CD4-positive, alpha-beta T cell (primary cell): ENCODE measurements around the gene SHANK2. TPM values are rescaled to one million over a fixed set of nuclear protein-coding genes. Genes with fewer than 3 reads are reported as not detected.

ENCODE experiments used
- ATAC-seq: fragments of 200-7000 bp; cut with Tn5 transposase; one replicate; pipeline ENCODE4 v1.10.0; 2022; ENCODE audit warnings: mild to moderate bottlenecking; ENCODE audit not compliant: poor library complexity
- CTCF ChIA-PET: fragments of 350-600 bp; sonication (Branson Sonifier 250); formaldehyde crosslinking; loops from one replicate; lab custom pipeline; 2021; ENCODE audit warnings: antibody characterized with exemption, inconsistent platforms; lab: Charles Lee
- POLR2A ChIA-PET: fragments of 350-600 bp; sonication (Branson Sonifier 250); formaldehyde crosslinking; loops from one replicate; lab custom pipeline; 2021; ENCODE audit warnings: antibody characterized with exemption, inconsistent platforms; lab: Charles Lee
- DNase-seq, 14 experiments: peaks; one replicate each; pipeline ENCODE4 v3.0.0-alpha.2; 2013 to 2020; ENCODE audit warnings: mixed read lengths in 2 of 14
- H3K27ac ChIP-seq, 2 donors: one replicate each; pipeline versions ENCODE4 v1.5.1 to v1.7.0; 2013; ENCODE audit warnings: low read length in 2 of 2, low read depth in 1 of 2, mild to moderate bottlenecking in 1 of 2
- H3K27me3 ChIP-seq, 2 experiments: 1 replicate in 1 of 2; 2 replicates in 1 of 2; pipeline versions ENCODE4 v1.6.1 to v1.7.0; 2013; ENCODE audit warnings: low read length in 2 of 2, control low read depth in 1 of 2, mild to moderate bottlenecking in 1 of 2, moderate library complexity in 1 of 2; ENCODE audit not compliant: insufficient read depth in 2 of 2, control insufficient read depth in 1 of 2
- H3K36me3 ChIP-seq: one replicate; pipeline ENCODE4 v1.6.1; 2013; ENCODE audit warnings: low read length, control low read depth; ENCODE audit not compliant: insufficient read depth
- H3K4me1 ChIP-seq: one replicate; pipeline ENCODE4 v1.6.1; 2013; ENCODE audit warnings: low read length, control low read depth; ENCODE audit not compliant: insufficient read depth
- H3K4me3 ChIP-seq: one replicate; pipeline ENCODE4 v1.5.1; 2013; ENCODE audit warnings: mild to moderate bottlenecking, low read length, moderate library complexity
- H3K9me3 ChIP-seq, 2 experiments: 1 replicate in 1 of 2; 2 replicates in 1 of 2; pipeline versions ENCODE4 v1.6.1 to v1.7.0; 2013; ENCODE audit warnings: low read length in 2 of 2, mild to moderate bottlenecking in 2 of 2, control low read depth in 1 of 2, moderate library complexity in 1 of 2; ENCODE audit not compliant: control insufficient read depth in 1 of 2, insufficient read depth in 1 of 2
- H3K27ac Mint-ChIP-seq: one replicate; pipeline ENCODE4 v1.8.0; 2020; ENCODE audit warnings: mixed read lengths
- H3K27me3 Mint-ChIP-seq: one replicate; pipeline ENCODE4 v1.8.0; 2021; ENCODE audit warnings: mixed read lengths
- H3K36me3 Mint-ChIP-seq: one replicate; pipeline ENCODE4 v1.8.0; 2021; ENCODE audit warnings: low read depth, mixed read lengths
- H3K4me1 Mint-ChIP-seq: one replicate; pipeline ENCODE4 v1.8.0; 2021; ENCODE audit warnings: low read depth, mixed read lengths
- H3K4me3 Mint-ChIP-seq: one replicate; pipeline ENCODE4 v1.8.0; 2020; ENCODE audit warnings: mild to moderate bottlenecking, mixed read lengths
- H3K9me3 Mint-ChIP-seq: one replicate; pipeline ENCODE4 v1.8.0; 2020; ENCODE audit warnings: mixed read lengths
- intact Hi-C, 2 experiments: fragments of 100-400 bp; cut with DNase I in 1 of 2; cut with micrococcal nuclease in 1 of 2; formaldehyde crosslinking; loops; one replicate each; pipeline versions ENCODE4 v1.15.1 to v1.9.0; 2023 to 2025; cut with DNase I, micrococcal nuclease
- total RNA-seq, 174 experiments: library from RNA in 2 of 174; stranded (reverse) in 2 of 174; gene quantifications; one replicate each; pipeline ENCODE4 v1.2.3 and lab custom pipeline; 2021 to 2026
- TF ChIP-seq, protein P1 (sequence below): fragments of 200-600 bp; IDR thresholded peaks from one replicate; pipeline ENCODE4 v1.8.0; 2022; ENCODE audit warnings: antibody characterized with exemption, mild to moderate bottlenecking

Gene SHANK2
- total RNA-seq, 2 experiments from 2014 or later, result not detected

DNA sequence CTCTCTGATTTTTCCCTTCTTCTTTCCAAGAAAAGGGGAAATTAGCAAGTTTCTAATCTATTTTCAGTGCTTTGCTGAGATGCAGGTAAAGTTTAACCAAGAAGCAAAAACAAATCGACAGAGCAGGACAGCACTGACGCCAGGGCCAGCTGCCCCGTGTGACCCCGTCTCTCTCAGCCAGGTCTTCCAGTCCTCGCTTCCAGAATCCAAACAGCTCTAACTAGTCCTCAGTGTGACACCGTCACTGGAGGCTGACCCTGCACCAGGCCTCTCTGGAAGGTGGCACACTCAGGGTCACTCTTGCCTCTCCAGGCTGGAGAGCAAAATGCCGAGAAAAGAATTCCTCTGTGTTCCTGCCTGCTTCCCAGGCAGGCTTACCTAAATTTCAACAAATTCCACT is 44.8 kb downstream of the SHANK2 start:
- ChIA-PET POLR2A (no interaction called here), CTCF (no interaction called here)
- Histone ChIP-seq H3K4me1 (no peaks in the 10 kb centered on the region), H3K9me3 (peaks cover 0 to 13% of the 10 kb centered on the region in 2 experiments), H3K27ac (no peak overlapping the region), H3K36me3 (no peaks in the 10 kb centered on the region), H3K27me3 (no peaks in the 10 kb centered on the region), H3K4me3 (no peak overlapping the region)
- no peaks in the 10 kb centered on the region for H3K9me3 Mint-ChIP-seq
- no peak for ATAC-seq
- TF ChIP-seq, protein P1, sequence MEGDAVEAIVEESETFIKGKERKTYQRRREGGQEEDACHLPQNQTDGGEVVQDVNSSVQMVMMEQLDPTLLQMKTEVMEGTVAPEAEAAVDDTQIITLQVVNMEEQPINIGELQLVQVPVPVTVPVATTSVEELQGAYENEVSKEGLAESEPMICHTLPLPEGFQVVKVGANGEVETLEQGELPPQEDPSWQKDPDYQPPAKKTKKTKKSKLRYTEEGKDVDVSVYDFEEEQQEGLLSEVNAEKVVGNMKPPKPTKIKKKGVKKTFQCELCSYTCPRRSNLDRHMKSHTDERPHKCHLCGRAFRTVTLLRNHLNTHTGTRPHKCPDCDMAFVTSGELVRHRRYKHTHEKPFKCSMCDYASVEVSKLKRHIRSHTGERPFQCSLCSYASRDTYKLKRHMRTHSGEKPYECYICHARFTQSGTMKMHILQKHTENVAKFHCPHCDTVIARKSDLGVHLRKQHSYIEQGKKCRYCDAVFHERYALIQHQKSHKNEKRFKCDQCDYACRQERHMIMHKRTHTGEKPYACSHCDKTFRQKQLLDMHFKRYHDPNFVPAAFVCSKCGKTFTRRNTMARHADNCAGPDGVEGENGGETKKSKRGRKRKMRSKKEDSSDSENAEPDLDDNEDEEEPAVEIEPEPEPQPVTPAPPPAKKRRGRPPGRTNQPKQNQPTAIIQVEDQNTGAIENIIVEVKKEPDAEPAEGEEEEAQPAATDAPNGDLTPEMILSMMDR, result no peak
- no peak overlapping the region for H3K27ac Mint-ChIP-seq
- no peaks in the 10 kb centered on the region for H3K36me3 Mint-ChIP-seq
- no peaks in the 10 kb centered on the region for H3K4me1 Mint-ChIP-seq
- no peak for DNase-seq
- H3K27me3 Mint-ChIP-seq, result no peaks in the 10 kb centered on the region
- intact Hi-C loops, result no loop called here
- H3K4me3 Mint-ChIP-seq, result no peak overlapping the region

DNA sequence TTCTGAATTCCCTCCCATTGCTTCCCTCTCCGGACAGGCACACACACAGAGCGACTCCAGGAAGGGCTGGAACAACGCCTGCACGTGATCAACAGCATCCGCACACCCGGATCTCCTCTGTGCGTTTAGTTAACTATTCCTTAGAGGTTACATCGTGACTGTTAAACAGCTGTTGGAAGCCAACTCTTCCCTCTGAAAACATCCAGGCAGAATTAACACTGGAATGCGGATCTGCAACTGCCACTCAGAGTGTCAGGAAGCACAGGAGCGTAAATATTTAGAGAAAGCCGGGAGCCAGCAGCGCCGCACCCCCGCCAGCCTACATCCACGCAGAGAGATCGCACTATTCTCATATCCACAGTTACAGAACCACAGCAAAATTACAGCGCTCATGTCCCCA is 46.2 kb downstream of the SHANK2 start:
- ATAC-seq, result no peak
- DNase-seq, result no peak
- TF ChIP-seq, protein P1, result no peak
- H3K27ac ChIP-seq, result no peak overlapping the region
- Mint-ChIP-seq H3K27ac (no peak overlapping the region), H3K4me3 (no peak overlapping the region), H3K27me3 (no peaks in the 10 kb centered on the region), H3K9me3 (no peaks in the 10 kb centered on the region), H3K36me3 (no peaks in the 10 kb centered on the region), H3K4me1 (no peaks in the 10 kb centered on the region)
- H3K27me3 ChIP-seq, result no peaks in the 10 kb centered on the region
- CTCF ChIA-PET, result no interaction called here
- POLR2A ChIA-PET, result no interaction called here
- intact Hi-C loops, result no loop called here
- H3K9me3 ChIP-seq, result peaks cover 0 to 13% of the 10 kb centered on the region in 2 experiments
- no peaks in the 10 kb centered on the region for H3K36me3 ChIP-seq
- no peak overlapping the region for H3K4me3 ChIP-seq
- no peaks in the 10 kb centered on the region for H3K4me1 ChIP-seq

DNA sequence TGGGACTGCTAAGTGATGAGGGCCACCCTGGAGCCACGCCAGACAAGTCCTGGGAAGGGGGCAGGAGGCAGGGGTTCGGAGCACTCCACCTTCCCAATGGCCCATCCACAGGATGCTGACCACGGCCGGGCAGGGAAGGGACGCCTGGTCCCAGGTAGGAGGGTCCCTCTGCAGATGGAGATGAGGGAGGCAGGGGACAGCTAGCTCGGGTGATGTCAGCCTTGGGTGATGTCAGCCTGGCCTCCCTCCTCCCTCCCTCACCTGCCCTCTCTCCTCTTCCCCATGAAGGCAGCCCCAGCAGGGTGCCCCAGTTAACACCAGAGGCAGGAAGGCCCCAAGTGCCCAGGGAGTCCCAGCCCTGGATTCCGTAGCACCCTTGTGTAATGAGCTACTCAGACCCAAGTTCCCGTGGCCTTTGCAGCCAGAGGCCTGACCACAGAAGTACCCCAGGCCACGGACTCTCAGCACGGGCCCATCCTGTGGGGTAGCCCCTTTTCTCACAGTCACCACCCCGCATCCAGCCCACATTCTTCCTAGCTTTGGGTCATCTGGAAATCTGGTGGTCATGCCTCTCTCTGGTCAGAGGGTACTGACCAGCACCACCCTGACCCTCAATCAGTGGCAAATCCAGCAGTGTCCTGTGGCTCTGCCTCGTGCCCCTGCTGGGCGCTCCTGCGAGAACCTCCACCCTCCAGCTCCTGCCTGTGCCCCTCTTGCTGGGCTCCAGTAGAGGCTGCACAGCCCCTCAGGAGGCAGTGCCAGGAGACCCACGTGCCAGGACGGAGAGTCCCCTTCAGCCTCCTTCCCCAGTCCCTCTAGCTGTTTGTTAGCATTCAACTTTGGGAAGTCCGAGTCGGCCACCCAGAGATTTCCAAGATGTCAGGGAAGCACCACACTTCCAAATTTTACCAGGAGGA is 47.4 kb downstream of the SHANK2 start:
- no peak overlapping the region for H3K27ac ChIP-seq
- no peaks in the 10 kb centered on the region for H3K36me3 Mint-ChIP-seq
- CTCF ChIA-PET, result no interaction called here
- no peaks in the 10 kb centered on the region for H3K36me3 ChIP-seq
- no peak for ATAC-seq
- no peaks in the 10 kb centered on the region for H3K4me1 ChIP-seq
- H3K4me3 Mint-ChIP-seq, result no peak overlapping the region
- no peaks in the 10 kb centered on the region for H3K27me3 Mint-ChIP-seq
- intact Hi-C loops, result no loop called here
- H3K4me1 Mint-ChIP-seq, result no peaks in the 10 kb centered on the region
- POLR2A ChIA-PET, result no interaction called here
- no peak for DNase-seq
- no peak overlapping the region for H3K27ac Mint-ChIP-seq
- H3K9me3 Mint-ChIP-seq, result no peaks in the 10 kb centered on the region
- no peaks in the 10 kb centered on the region for H3K27me3 ChIP-seq
- peaks cover 0 to 13% of the 10 kb centered on the region in 2 experiments for H3K9me3 ChIP-seq
- no peak overlapping the region for H3K4me3 ChIP-seq
- TF ChIP-seq, protein P1, result no peak
